DMS53 treated with DMSO at 0.1 percent for 48 hours (cell line): ENCODE results near the gene GALP.
"Not testable (repeated sequence)": the region's sequence is repeated elsewhere in the genome, so short reads cannot be mapped to it uniquely, and the experiment has no call there.

ENCODE experiments used
- DNase-seq: peaks from one replicate; lab custom pipeline; 2025; ENCODE audit not compliant: unreplicated experiment; lab: John Stamatoyannopoulos, UW

The GALP gene

GRCh38 chr19:56147307-56147706 lies 28.5 kb upstream of the GALP start:
- DNase-seq, result no peak

GRCh38 chr19:56148096-56148495 lies 27.7 kb upstream of the GALP start:
- DNase-seq, result no peak

GRCh38 chr19:56148955-56149655 lies 26.7 kb upstream of the GALP start:
- DNase-seq, result not testable (repeated sequence)

- no peak for DNase-seq
These were observed 26.2 kb upstream of the GALP start for GRCh38 chr19:56149656-56150038.

GRCh38 chr19:56150358-56150757 lies 25.4 kb upstream of the GALP start:
- no peak for DNase-seq

GRCh38 chr19:56152644-56153043 lies 23.2 kb upstream of the GALP start:
- no peak for DNase-seq

- no peak for DNase-seq
These were observed 22.3 kb upstream of the GALP start for GRCh38 chr19:56153507-56153906.

- no peak for DNase-seq
These were observed 20.6 kb upstream of the GALP start for GRCh38 chr19:56155124-56155687.

- no peak for DNase-seq
These were observed 19.0 kb upstream of the GALP start for GRCh38 chr19:56156768-56157167.

- no peak for DNase-seq
These were observed 17.5 kb upstream of the GALP start for GRCh38 chr19:56158170-56158757.

- no peak for DNase-seq
These were observed 16.7 kb upstream of the GALP start for GRCh38 chr19:56159009-56159559.

GRCh38 chr19:56159622-56160271 lies 16.1 kb upstream of the GALP start:
- no peak for DNase-seq

GRCh38 chr19:56161534-56161933 lies 14.3 kb upstream of the GALP start:
- no peak for DNase-seq

- DNase-seq, result no peak
These were observed 13.6 kb upstream of the GALP start for GRCh38 chr19:56162258-56162657.

GRCh38 chr19:56163097-56163496 lies 12.7 kb upstream of the GALP start:
- DNase-seq, result no peak

GRCh38 chr19:56167064-56167578 lies 8.7 kb upstream of the GALP start:
- no peak for DNase-seq

GRCh38 chr19:56170261-56170660 lies 5.5 kb upstream of the GALP start:
- peak; percentile 96 for DNase-seq

- DNase-seq, result no peak
These were observed 1.7 kb upstream of the GALP start for GRCh38 chr19:56174086-56174485.

- no peak for DNase-seq
These were observed 1.3 kb upstream of the GALP start for GRCh38 chr19:56174550-56174949.

GRCh38 chr19:56176310-56176709 lies 502 bp downstream of the GALP start:
- DNase-seq, result not testable (repeated sequence)

GRCh38 chr19:56176881-56177280 lies 1.1 kb downstream of the GALP start:
- DNase-seq, result peak; percentile 28
